NCI-H128 (cell line): ENCODE results near the gene NADSYN1.
"Not testable (repeated sequence)": the region's sequence is repeated elsewhere in the genome, so short reads cannot be mapped to it uniquely, and the experiment has no call there.

Experiments
- DNase-seq: peaks from one replicate; lab custom pipeline; 2025; ENCODE audit not compliant: unreplicated experiment; lab: John Stamatoyannopoulos, UW

The NADSYN1 gene

DNA sequence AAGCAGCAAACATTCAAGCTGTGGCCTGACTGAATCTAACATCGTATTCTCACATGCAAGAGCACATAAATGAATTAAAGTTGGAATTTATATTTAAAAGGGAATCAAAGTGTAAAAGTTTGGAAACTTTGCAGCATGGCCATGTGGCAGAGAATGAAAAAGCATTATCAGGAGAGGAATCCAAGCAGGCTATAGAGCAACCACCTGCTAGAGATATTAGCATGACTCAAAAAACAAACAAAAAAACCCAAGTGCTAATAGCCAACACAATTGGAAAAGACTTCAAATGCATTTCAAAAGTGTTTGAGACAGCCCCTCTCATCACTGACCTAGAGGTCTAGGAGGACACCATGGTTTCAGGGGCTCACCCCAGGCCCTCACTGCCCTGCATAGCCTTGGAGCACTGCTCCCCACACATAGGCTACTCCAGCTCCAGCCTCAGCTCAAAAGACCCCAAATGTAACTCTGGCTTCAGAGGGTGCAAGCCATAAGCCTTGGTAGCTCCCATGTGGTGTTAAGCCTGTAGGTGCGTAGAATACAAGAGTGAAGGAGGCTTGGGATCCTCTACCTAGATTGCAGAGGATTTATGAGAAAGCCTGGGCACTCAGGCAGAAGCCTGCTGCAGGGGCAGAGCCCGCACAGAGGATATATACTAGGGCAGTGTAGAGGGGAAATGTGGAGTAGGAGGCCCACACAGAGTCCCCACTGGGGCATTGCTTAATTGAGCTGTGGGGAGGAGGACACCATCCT, 72.4 kb downstream of the NADSYN1 start:
- DNase-seq = no peak

- no peak for DNase-seq
Observed at GRCh38 chr11:71525938-71526495, 73.0 kb downstream of the NADSYN1 start.

DNA sequence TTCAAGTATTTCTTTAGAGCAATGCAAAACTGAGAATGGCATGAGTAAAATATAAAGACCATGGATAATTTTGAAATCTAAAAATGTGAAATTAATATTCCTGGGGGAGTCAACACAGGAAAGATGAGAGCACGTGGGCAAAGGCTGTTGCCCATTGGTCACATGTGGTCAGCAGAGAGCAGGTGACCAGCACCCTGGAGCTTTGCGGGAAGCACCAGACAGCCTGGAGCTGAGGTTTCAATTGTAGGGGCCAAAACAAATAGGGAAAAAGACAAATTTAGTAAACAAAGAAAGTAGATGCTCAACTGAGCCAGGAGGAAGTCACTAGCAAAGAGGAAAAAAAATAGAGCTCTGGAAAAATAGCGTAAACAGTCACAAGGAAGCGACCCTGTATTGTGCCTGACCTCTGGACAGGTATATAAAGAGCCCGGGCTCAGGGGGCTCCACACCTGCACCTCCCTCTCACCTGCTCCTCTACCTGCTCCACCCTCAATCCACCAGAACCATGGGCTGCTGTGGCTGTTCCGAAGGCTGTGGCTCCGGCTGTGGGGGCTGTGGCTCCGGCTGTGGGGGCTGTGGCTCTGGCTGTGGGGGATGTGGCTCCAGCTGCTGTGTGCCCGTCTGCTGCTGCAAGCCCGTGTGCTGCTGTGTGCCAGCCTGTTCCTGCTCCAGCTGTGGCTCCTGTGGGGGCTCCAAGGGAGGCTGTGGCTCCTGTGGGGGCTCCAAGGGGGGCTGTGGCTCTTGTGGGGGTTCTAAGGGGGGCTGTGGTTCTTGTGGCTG, 74.0 kb downstream of the NADSYN1 start, which contains the start of gene KRTAP5-7:
TSS of gene KRTAP5-7 (plus strand) at position 472 of the 780 bp plus-strand sequence. CDS start at position 506, 34 bp downstream.
- DNase-seq = not testable (repeated sequence)

GRCh38 chr11:71527576-71528210, 74.7 kb downstream of the NADSYN1 start:
- no peak for DNase-seq

- no peak for DNase-seq
Observed at GRCh38 chr11:71530602-71531001, 77.6 kb downstream of the NADSYN1 start.

DNA sequence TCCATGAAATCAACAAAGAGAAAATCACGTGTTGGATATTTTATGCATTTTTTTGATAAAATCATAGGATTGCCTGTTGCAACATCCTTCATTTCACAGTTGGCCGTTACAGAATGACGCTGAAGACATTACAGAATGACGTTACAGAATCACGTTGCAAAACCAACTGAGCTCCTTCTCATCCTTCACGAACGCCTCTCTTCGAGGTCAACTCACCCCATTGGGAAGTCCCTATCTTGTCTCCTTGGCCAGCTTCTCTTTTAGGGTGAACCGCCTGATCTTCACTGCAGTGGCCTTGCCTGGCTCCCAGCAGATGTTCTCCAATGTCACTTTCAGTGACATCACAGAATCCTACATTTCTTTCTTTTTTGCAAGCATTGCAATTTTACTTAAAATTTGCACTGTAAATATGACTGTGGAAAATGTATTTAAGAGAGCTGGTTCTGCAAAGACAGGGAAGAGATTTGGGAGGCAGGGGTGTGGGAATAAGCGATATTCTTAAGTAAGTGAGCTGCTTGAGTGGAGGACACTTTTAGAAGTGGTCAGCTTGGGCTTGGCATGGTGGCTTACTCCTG, 79.1 kb downstream of the NADSYN1 start:
- DNase-seq = no peak

GRCh38 chr11:71534711-71535608, 82.0 kb downstream of the NADSYN1 start:
- not testable (repeated sequence) for DNase-seq

- no peak for DNase-seq
Observed at GRCh38 chr11:71535825-71536224, 82.8 kb downstream of the NADSYN1 start.

- DNase-seq = no peak
Observed at GRCh38 chr11:71537537-71537936, 84.5 kb downstream of the NADSYN1 start.

DNA sequence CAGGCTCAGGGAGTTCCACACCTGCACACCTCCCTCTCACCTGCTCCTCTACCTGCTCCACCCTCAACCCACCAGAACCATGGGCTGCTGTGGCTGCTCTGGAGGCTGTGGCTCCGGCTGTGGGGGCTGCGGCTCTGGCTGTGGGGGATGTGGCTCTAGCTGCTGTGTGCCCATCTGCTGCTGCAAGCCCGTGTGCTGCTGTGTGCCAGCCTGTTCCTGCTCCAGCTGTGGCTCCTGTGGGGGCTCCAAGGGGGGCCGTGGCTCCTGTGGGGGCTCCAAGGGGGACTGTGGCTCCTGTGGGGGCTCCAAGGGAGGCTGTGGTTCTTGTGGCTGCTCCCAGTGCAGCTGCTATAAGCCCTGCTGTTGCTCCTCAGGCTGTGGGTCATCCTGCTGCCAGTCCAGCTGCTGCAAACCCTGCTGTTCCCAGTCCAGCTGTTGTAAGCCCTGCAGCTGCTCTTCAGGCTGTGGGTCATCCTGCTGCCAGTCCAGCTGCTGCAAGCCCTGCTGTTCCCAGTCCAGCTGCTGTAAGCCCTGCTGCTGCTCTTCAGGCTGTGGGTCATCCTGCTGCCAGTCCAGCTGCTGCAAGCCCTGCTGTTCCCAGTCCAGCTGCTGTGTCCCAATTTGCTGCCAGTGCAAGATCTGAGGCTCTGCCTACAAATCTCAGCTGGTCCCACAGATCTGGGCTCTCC, 85.1 kb downstream of the NADSYN1 start, which contains the start of gene KRTAP5-8:
TSS of gene KRTAP5-8 (plus strand) at position 49 of the 689 bp plus-strand sequence. CDS start at position 80, 31 bp downstream.
- not testable (repeated sequence) for DNase-seq

- no peak for DNase-seq
Observed at GRCh38 chr11:71538666-71538990, 85.6 kb downstream of the NADSYN1 start.

- DNase-seq = no peak
Observed at GRCh38 chr11:71539017-71539416, 86.0 kb downstream of the NADSYN1 start.

- DNase-seq = not testable (repeated sequence)
Observed at GRCh38 chr11:71539971-71540370, 87.0 kb downstream of the NADSYN1 start.

DNA sequence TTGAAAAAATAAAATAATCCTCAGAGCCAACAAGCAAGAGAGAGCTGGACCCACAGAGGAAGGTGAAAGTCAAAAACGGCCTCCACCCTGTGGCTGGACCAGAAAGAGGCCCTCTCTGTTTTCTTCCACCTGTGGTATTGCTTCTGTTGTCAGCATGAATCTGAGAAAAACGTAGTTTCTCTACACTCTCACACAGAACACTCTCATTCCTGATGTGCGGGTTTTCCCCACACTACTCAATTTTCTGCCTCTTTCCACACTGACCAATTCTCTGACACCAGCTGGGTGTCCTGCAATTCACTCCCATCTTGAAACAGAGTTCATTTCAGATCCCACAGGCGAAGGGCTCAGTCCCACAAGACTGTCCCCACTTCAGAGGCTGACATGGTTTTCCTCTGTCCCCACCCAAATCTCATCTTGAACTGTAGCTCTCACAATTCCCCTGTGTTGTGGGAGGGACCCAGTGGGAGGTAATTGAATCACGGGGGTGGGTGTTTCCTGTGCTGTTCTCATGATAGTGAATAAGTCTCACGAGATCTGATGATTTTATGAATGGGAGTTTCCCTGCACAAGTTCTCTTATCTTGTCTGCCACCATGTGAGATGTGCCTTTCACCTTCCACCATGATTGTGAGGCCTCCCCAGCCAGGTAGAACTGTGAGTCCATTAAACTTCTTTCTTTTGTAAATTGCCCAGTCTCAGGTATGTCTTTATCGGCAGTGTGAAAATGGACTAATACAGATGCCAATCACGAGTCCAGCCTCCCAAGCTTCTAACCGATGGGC, 87.7 kb downstream of the NADSYN1 start:
- not testable (repeated sequence) for DNase-seq

DNA sequence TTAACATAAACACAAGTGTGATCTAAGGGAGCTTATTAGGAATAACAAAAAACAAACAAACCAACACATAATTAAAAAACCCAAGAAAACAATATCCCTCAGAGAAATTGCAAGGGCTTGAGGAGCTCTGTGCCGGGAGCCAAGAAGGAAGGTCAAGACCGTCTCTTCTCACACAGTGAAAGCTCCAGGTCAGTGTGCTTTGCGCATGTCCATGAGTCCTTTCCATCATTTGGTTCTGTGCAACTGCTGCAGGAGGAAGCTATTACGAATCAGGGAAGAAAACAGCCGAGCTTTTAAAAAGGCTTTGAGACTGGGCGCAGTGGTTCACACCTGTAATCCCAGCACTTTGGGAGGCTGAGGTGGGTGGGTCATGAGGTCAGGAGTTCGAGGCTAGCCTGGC, 89.4 kb downstream of the NADSYN1 start:
- DNase-seq = no peak

DNA sequence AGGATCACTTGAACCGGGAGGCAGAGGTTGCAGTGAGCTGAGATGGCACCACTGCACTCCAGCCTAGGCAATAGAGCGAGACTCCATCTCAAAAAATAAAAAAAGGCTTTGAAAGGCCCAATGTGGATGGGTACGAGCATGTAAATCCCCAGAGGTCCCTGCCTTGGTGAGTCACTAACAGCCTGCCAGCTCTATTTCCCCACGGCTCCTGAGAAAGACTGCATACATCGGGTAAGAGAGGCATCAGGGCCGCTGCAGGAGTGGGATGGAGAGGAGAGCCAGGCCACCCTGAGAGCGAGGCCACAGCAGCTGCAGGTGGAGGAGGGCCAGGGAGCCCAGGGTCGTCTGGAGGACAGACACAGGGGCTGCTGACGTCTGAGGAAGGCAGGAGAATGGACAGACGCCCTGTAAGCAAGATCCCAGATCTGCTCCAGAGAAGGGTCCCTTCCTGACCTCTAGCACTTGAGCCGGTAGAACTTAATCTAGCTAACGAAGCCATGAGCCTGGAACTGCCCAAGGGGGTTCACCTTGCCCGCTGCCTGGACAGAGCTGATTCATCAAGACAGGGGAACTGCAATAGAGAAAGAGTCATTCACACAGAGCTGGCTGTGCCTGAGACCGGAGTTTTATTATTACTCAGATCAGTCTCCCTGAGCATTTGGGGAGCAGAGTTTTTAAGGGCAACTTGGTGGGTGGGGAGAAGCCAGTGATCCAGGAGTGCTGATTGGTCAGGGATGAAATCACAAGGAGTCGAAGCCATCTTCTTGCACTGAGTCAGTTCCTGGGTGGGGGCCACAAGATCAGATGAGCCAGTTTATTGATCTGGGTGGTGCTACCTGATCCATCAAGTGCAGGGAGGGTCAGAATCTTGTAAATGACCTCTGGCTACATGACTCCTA, 90.1 kb downstream of the NADSYN1 start:
- no peak for DNase-seq

DNA sequence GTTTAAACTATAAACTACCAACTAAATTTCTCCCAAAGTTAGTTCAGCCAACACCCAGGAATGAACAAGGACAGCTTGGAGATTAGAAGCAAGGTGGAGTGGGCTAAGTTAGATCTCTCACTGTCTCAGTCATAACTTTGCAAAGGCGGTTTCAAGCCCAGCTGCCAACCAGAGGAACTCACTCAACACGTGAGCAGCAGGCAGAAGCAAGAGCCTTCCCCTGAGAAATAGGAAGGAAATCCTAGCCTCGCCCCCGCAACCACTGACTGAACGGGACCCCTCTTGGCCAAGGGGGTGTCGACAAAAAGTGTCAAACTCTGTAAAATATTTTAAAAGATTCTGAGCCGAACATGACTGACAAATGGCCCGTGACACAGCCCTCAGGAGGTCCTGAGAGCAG, 90.9 kb downstream of the NADSYN1 start:
- no peak for DNase-seq
